Activated CD4-positive, alpha-beta T cell treated with anti-CD3 and anti-CD28 coated beads, Interleukin-2, Interleukin-6, amounts not matched to agents 100 ng/mL and 50 ng/mL, durations not matched to agents 16 hours and 8 hours (primary cell): ENCODE results near the gene CRYBA4.
A peak's percentile ranks its signal among the peaks of the same experiment; 100 is the strongest.

ENCODE experiments used
- DNase-seq: peaks from one replicate; pipeline ENCODE4 v3.0.0-alpha.2; 2020

The CRYBA4 gene

DNA sequence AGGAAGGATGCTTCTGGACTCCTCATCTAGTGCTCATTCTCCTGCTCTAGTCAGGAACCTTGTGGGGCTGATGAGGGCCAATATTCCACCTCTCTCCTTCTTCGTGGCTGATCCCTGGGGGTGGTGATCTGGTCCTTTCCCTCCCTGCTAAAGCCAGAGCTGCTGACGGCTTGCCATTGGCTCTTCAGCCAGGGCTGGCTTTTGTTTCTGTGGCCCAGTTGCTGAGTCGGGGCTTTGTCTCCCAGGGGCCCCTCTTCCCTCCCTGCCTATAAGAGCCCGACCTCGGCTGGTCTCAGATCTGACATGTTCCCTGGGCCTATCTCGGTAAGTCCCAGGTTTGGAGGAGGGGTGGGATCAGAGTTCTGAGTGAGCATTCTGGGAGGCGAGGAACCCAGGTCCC is at the start of gene CRYBA4:
CRYBA4 (plus strand) TSS at position 301 of the 400 bp plus-strand sequence. CDS start 634 bp downstream, outside the sequence.
- no peak for DNase-seq

DNA sequence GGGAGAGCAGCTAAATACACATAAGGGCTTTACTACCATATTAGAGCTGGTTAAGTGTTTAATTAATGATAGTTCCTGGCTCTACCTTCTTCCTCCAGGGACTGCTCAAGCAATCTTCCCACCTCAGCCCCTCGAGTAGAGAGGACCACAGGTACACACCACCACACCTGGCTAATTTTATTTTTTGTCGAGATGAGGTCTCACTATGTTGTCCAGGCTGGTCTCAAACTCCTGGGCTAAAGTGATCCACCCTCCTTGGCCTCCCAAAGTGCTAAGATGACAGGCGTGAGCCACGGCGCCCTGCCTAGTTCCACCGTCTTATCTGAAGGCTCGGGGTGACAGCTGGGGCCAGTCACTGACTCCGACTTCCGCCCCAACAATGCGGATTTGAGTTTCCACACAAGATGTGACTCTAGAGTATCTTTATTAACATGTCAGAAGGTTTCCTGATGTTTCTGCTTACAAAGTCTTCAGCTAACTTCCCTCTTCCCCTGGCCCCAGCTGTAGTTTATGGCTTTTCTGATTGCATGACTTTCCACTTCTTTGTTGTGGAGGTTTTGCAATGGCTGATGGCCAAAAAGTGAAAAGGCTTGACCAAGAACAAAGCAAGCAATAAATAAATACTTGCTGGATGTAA is 48.6 kb upstream of the CRYBA4 start:
- DNase-seq, result no peak

DNA sequence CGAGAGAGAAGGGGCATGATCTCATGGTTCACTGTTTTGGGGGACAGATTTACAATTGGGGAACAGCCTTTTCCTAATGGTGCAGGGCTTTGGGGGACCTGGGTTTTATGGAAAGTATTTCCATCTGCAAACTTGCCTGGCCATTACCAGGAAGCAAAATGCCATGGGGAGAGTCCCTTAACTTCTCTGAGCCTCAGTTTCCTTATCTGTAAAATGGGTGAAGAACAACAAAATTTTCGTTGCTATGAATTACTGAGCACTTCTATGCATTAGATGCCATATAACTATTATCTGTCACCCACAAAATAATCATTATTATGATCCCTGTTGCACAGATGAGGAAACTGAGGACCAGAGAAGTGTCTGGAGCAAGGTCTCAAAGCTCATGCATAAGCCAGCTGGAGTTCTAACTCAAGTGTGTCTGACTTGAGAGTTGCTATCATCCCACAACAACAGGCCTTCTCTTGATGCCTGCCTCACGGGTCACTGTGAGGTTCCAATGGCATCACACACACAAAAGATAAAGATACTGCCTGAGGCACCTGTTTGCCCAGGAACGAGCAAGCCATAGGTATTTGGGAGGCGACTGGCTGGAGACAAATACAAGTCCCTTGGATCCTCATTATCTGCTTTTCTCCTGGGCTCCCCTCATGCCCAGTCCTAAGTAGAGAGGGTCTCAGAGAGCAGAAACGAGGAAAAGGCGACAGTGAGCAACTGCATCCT is 47.6 kb upstream of the CRYBA4 start:
- DNase-seq, result no peak

DNA sequence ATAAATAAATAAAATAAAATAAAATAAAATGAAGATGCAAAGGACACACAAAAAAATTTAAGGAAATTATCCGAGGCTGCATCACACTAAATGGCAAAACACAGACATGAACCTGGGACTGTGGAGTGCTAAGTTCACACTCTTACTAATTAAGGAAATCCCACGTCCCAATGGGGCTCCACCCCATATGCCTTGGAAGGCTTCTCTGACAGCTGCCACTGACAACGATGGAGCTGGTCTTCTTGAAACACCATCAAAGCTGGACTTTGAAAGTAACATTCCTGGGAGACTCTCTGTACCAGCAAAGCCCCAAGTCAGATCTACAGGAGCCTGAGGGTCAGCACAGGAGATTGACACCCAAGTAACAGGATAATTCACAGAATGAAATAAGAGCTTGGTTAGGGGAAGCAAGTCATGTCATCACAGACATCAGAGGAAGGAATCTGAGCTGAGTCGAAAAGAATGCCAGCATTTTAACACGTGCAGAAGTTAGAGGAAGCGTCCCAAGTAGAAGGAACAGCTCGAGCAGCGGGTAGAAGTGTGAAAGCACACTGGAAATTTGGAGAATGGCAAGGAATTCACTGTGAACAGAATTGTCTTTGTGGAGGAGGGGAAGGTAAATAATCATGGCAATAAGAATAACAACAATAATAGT is 45.6 kb upstream of the CRYBA4 start:
- DNase-seq, result no peak

DNA sequence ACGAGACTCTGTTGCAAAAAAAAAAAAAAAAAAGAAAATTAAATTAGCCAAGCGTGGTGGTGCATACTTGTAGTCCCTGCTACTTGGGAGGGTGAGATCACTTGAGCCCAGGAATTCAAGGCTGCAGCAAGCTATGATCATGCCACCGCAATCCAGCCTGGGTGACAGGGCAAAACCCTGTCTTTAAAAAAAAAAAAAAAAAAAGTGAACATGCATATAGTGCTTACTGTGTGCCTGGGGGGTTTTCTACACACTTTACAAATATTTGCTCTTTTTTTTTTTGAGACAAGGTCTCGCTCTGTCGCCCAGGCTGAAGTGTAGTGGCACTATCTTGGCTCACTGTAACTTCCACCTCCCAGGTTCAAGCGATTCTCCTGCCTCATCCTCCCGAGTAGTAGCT is 44.7 kb upstream of the CRYBA4 start:
- DNase-seq, result no peak

DNA sequence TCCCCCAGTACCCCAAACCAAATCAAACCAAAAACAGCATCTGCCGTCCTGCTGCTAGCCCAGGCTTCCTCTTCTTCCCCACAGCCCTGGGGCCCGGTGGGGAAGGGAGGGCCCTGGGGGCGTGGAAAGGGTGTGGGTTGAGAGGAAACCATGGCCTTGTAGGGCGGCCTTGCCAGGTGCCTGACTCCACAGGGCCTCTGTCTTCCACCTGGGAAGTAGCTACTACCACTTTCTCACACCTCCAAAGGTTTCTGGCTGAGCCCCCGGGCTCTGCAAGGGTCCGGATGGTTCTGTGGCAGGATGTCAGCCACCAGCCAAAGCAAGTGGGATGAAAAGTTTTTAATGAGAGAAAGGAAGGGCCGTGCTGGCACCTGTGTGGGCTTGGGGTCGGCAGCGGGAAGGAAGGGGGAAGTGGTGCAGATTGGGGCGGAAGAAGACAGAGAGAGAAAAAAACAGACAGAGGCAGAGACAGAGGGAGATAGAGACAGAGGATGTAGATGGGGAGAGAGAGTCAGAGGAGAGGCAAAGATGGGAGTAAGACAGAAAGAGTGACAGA is 42.4 kb upstream of the CRYBA4 start:
- DNase-seq, result peak; percentile 66

DNA sequence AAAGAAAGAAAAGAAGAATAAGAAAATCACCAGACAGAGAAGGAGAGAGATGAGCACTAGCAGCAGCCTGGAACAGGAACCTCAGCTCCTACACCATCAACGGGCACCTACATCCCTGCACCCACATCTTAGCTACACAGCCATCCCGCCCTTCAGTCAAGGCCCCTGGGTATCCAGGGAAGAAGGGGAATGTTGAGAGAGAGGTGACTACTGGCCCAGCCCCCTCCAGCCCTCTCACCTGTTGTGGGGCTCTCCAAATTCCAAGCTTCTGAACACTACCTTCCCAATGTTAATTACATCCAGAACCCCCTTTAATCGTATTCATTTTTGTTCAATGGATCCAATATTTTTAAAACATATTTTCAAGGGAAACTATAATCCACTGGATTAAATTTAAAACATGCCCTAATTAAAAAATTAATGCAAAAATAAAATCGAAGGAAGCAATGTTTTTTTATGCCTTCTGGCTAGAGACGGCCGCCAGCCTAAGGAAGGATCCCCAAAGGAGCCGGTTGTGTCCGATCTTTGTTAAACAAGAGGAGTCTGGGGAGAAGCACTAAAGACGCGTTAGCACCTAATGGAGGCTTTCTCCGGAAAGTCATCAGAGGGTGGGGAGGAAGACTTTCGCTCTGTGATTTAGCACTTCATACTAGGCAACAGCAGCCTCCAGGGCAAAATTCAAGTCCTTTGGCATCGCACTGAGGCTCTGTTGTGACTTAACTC is 41.4 kb upstream of the CRYBA4 start:
- DNase-seq, result no peak

DNA sequence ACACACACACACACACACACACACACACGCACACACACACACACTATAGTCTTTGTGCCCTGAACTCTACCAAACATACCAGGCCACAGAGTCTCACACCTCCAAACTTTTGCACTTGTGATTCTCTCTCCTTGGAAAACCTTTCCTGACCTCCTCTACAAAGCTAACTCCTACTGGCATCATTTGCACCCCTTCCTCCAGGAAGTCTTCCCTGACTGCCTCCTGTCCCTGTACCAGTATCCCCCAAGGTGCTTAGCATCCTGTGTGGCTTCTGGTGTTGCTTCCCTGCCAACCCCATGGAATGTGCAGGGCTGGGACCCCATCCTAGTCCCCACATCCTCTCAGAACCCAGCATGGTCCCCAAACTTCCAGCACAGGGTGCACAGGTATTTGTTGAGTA is 40.7 kb upstream of the CRYBA4 start:
- DNase-seq, result no peak

DNA sequence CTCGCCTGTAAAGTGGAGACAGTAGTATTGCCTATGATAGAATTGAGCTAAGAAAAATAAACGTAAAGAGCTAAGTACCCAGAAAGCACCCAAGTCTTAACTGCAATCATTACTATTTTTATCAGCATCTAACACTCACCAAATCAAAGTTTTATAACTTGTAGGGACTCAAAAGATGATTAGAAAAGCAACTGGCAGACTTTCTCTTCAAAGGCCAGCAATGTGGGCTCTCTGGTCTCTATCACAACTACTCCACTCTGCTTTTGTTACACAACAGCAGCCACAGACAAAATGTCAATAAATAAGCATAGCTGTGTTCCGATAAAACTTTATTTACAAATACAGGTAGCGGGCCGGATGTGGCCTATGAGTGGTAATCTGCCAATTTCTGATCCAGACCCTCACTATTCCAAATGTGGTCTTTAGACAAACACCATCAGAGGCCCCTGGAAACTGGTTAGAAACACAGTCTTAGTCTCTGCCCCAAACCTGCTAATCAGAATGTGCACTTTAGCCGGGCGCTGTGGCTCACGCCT is 40.1 kb upstream of the CRYBA4 start:
- no peak for DNase-seq

DNA sequence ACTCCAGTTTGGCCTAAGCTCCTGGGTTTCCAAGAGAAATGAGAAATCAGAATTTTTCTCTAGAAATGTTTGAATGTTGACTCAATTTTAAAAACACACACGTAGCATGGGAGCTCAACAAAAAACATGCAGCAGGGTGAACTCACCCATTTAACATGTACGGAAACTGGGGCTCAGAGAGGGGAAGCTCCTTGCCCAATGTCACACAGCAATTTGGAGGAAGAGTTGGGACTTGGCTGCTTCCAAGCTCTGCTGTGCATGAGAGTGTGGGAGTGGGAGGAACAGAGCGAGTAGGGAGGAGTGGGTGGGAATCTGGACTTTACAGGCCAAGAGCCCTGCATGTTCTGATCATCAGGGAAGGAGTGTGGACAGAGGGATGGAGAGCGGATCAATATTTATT is 37.8 kb upstream of the CRYBA4 start:
- no peak for DNase-seq

DNA sequence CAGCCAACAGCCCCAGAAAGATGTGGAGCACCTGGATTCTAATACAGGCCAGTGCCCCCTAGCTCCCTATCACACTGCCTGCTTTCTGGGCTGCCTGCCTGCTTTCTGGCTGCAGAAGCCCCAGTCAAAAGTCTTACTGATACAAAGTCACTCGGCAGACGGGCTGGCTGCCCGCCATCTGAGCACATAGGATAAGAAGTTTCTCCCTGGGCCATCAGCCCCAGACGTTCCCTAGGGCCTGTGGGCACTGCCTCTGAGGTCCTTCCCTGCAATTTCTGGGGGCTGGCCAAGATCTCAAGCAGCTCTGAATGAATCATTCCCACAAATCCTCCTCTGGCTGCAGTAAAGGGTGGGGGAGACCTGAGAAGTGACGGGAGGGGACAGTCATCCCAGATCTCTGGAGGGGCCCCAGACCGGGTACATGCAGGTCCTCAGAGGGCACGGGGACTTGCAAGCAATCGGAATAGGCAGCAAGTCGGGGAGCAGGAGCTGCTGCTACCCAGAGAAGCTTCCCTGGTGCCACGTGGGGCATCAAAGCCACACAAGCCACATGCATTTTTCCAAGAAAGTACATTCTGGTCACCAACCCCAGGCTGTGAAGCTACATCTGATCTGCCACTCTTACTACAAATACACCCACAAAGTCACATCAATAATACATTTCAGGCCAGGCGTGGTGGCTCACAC is 36.5 kb upstream of the CRYBA4 start:
- DNase-seq, result no peak

DNA sequence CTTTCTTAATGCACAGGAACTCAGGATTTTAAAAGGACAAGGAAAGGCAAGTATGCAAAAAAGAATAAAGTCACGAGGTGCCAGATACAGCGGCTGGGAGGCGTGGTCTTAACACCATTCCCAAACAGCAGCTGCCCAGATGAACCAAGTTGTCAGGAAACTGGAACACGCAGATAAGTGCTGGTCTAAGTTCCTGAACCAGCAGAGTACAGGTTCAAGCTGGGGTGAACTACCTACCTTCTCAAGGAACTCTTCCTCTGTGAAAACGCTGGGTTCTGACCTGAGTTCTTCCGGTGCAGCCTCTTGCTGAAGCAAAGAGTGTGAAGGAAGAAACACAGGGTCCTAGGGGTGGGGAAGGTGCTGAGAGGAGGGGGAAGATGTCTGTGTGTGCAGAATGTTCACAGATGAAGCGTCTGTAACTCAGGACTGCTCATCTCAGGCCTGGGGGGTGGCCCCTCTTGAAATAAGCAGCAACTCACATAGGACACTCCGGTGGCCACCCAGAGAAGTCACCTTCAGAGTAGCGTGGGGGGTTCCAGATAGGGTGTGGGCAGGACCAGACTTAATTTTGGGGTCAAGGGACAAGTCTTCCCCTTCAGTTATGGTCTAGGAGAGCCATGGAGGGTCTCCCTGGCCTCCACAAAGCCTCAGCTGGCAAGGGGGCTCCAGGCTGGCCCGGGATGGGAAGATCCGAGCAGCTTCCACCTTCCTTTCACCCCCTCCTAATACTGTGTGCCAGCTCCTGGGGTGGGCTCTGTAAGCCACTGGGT is 35.0 kb upstream of the CRYBA4 start:
- no peak for DNase-seq

DNA sequence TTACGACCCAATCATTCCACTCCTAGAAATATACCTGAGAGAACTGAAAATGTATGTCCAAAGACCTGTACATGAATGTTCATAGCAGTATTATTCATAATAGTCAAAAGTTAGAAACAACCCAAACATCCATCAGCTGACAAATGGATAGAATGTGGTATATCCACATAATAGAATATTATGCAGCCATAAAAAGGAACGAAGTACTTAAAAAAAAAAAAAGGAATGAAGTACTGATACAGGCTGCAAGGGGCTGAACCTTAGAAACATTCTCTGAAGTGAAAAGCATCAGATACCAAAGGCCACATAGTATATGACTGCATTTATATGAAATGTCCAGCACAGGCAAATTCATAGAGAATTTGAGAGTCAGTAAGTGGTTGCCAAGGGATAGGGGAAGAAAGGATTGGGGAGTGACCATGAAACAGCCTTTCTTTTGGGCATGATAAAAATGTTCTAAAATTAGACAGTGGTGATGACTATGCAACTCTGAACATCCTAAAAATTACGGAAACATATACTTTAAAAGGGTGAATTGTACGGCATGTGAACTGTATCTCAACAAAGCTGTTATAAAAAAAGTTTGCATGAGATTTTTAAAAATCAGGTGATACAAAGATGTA is 33.7 kb upstream of the CRYBA4 start:
- no peak for DNase-seq

DNA sequence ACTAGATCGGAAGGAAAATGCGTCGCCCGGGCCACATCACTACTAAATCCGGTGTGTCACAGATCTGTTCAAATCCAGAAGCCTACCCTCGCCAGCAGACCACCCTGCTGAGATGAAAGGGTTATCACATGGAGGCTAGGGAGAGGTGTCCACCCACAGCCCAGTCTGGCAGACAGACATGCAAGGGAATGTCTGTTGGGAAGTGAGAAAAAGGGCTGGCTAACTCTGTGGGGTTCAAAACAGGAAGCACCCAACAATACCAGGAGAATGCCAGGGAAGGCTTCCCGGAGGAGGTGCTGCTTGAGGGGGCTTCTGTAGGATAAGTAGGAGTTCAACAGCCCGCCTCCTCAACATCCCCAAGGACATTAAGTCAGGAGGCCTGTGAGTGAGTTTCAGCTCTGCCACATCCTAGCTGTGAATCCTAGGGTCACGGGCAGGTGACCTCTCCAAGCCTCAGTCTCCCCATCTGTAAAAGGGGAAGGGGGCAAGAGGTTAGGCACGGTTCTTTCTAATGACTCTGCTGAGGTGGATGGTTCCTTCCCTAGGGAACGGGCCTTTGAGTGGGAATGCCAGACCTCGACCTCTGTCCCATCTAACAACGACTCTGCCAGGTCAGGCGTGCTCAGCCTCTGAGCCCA is 32.9 kb upstream of the CRYBA4 start:
- no peak for DNase-seq

DNA sequence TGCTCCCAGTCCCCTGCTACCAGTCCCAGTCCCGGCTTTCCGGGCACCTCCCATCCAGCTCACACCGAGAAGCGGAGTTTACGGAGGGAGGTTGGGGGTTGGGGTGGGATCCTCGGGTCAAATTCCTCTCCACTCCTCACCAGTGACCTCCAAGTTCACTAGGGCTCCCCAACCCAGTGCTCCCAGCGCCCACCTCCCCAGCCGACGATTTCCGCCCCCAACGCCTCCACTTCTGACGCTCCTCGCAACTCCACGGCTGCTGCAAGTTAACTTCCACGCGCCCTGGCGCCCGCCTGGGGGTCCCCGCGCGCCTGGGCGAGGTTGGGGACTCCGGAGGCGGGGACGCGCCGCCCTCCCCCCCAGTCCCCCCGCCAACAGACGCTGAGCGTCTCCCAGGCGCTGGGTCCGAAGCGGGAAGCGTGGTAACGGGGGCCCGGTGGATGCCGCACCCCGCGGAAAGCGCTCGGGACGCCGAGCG is 32.4 kb upstream of the CRYBA4 start:
- peak; percentile 24 for DNase-seq

DNA sequence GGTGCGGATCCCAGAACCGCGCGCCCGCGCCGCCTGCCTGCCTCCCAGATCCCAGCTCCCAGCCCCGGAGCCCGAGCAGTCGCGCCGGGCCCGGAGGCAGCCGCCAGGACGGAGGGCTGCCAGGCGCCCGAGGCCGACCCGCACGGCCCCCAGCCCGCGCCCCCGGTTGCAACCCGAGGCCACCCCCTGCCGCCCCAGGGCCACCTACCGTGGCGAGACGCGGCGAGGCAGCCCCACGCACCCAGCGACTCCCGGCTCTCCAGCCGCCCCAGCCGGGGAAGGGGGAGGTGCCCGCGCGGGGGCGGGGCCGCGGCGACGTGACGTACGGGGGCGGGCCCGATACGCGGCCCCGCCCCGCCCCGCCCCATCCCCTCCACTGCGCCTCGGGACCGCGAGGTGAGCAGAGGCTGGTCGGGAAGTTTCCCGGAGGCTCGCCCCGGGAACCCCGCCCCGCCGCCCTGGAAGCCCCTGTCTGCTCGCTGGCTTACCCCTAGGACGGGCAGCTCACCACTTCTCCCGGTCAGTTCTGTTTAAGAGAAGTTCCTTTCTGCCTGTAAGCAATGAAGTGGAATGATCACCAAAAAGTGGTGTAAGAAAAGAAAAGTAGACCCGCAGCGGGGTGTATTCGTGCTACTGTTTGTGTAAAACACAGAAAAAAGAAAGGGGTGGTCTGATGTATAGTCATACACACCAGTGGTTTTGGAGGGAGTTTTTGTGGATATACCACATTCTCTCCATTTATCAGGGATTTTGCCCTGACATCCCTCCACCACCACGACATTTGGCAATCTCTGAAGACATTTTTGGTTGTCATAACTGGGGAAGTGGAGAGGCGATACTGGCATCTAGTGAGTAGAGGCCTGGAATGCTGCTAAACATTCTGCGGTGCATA is 31.7 kb upstream of the CRYBA4 start, which contains the start of gene TPST2:
TPST2 (minus strand) TSS at position 288 of the 892 bp plus-strand sequence. CDS start 48,502 bp downstream, outside the sequence.
- DNase-seq, result peak; percentile 80

DNA sequence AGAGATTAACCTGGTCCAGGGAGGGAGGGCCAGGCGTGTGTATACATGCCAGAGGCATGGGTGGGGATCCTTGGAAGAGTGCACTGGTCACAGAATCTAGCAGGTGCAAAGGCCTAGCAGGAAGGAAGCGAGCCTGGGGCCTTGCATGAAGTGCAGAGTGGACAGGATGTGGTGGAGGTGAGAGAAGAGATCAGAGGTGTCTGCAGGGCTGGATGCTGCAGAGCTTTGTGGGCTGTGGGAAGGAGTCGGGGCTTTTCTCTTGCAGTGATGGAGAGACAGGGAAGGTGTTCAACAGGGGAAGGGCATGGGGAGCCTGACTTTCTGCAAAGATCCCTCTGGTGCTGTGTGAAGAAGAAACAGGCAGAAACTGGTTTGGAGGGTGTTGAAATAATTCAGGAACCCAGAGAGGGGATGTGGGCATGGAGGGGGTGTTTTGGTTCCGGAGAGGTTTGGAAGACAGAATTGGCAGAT is 29.3 kb upstream of the CRYBA4 start:
- peak; percentile 76 for DNase-seq

DNA sequence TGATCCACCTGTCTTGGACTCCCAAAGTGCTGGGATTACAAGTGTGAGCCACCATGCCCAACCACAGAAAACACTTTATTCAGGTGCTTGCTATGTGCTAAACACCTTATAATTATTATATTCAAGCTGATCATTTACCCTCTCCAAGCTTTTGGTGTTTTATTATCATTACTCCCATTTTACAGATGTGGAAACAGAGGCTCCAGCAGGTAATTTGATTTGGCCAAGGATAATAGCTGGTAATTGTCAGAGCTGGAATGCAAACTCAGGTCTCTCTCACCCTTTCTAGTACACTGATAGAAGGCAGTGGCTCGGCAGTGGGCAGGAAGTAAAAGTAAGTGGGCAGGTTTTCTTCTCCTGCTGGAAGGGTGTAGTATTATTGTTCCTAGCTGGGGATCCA is 28.0 kb upstream of the CRYBA4 start:
- no peak for DNase-seq

DNA sequence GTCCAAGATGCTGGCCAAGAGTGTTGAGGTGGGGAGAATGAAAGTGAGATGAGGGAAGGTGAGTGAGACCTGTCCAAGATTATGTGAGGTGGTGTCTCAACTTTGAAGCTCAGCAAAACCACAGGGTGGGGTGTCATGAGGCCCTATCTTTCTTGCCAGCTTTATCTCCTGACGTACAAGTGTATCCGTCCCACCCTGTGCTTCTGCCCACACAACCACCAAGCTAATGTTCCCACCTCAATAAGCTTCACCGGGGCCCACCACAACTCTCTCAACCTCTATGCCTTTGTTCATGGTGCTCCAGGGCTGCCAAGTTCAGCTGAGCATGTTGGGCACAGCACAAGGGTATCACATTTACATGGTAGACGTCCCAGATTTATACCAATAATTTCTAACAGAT is 24.7 kb upstream of the CRYBA4 start:
- no peak for DNase-seq
